B cell (primary cell): Measurements from ENCODE around the gene MTMR10. TPM values are rescaled to one million over a fixed set of nuclear protein-coding genes. Genes with fewer than 3 reads are reported as not detected.

Source experiments
- ATAC-seq: fragments of 200-7000 bp; cut with Tn5 transposase; one replicate; pipeline ENCODE4 v1.10.0; 2021; ENCODE audit warnings: low read depth, mild to moderate bottlenecking, moderate number of reproducible peaks, moderate library complexity
- CTCF ChIA-PET: fragments of 350-600 bp; sonication (Branson Sonifier 250); formaldehyde crosslinking; loops from one replicate; lab custom pipeline; 2021; ENCODE audit warnings: antibody characterized with exemption, inconsistent platforms; lab: Charles Lee
- POLR2A ChIA-PET: fragments of 350-600 bp; sonication (Branson Sonifier 250); formaldehyde crosslinking; loops from one replicate; lab custom pipeline; 2021; ENCODE audit warnings: antibody characterized with exemption; lab: Charles Lee
- DNase-seq: peaks from one replicate; pipeline ENCODE4 v3.0.0; 2013
- H2AFZ ChIP-seq: 2 replicates; pipeline ENCODE4 v1.6.1; 2012; ENCODE audit warnings: mild to moderate bottlenecking, low read depth, low read length; ENCODE audit not compliant: insufficient read depth, poor library complexity, severe bottlenecking
- H3K27ac ChIP-seq, 2 donors: 1 replicate in 1 of 2; 2 replicates in 1 of 2; pipeline ENCODE4 v1.5.1; 2012 to 2013; ENCODE audit warnings: low read length in 2 of 2, mild to moderate bottlenecking in 2 of 2, moderate library complexity in 1 of 2
- H3K27me3 ChIP-seq, 4 experiments: fragments of 200-600 bp in 1 of 4; sonication (generic) in 1 of 4; replicated peaks in 1 of 4; 1 replicate in 2 of 4; 2 replicates in 2 of 4; pipeline versions ENCODE4 v1.6.1 to v1.7.0; 2013 to 2016; ENCODE audit warnings: low read length in 3 of 4, mild to moderate bottlenecking in 2 of 4, mixed read lengths in 1 of 4, moderate library complexity in 1 of 4; ENCODE audit not compliant: insufficient read depth in 4 of 4, control insufficient read depth in 3 of 4; ENCODE audit errors: control extremely low read depth in 1 of 4
- H3K36me3 ChIP-seq, 2 experiments: replicated peaks in 1 of 2; 1 replicate in 1 of 2; 2 replicates in 1 of 2; pipeline versions ENCODE4 v1.6.1 to v1.7.1; 2013; ENCODE audit warnings: low read length in 1 of 2; ENCODE audit not compliant: insufficient read depth in 2 of 2, control insufficient read depth in 1 of 2; ENCODE audit errors: control extremely low read depth in 1 of 2, extremely low read depth in 1 of 2
- H3K4me1 ChIP-seq, 2 donors: fragments of 200-600 bp in 1 of 2; sonication (generic) in 1 of 2; 1 replicate in 1 of 2; 2 replicates in 1 of 2; pipeline versions ENCODE4 v1.5.1 to v1.6.1; 2013 to 2017; ENCODE audit warnings: low read length in 2 of 2; ENCODE audit not compliant: control insufficient read depth in 2 of 2, insufficient read depth in 2 of 2
- H3K4me2 ChIP-seq: replicated peaks from 2 replicates; pipeline ENCODE3; 2012; ENCODE audit warnings: mild to moderate bottlenecking, low read depth, low read length; ENCODE audit not compliant: poor library complexity, severe bottlenecking
- H3K4me3 ChIP-seq, 5 experiments: fragments of 200-600 bp in 1 of 5; sonication (generic) in 1 of 5; 1 replicate in 3 of 5; 2 replicates in 2 of 5; pipeline versions ENCODE4 v1.5.1 to v1.7.0; 2011 to 2016; ENCODE audit warnings: low read length in 4 of 5, mild to moderate bottlenecking in 4 of 5, low read depth in 2 of 5, control low read depth in 1 of 5, moderate library complexity in 1 of 5; ENCODE audit not compliant: insufficient read depth in 1 of 5; ENCODE audit errors: control extremely low read depth in 1 of 5, extremely low read depth in 1 of 5
- H3K79me2 ChIP-seq: fragments of 200-600 bp; sonication (generic); one replicate; pipeline ENCODE4 v1.6.0; 2016; ENCODE audit warnings: low read length; ENCODE audit not compliant: control insufficient read depth, insufficient read depth
- H3K9ac ChIP-seq: fragments of 200-600 bp; sonication (generic); 2 replicates; pipeline ENCODE4 v1.6.1; 2017; ENCODE audit warnings: mild to moderate bottlenecking, low read length, moderate library complexity
- H3K9me3 ChIP-seq, 3 donors: one replicate each; pipeline versions ENCODE4 v1.6.1 to v1.7.1; 2013; ENCODE audit warnings: low read length in 2 of 3; ENCODE audit not compliant: control insufficient read depth in 2 of 3, insufficient read depth in 1 of 3; ENCODE audit errors: control extremely low read depth in 1 of 3
- H4K20me1 ChIP-seq: 2 replicates; pipeline ENCODE4 v1.6.0; 2012; ENCODE audit warnings: mild to moderate bottlenecking, low read length; ENCODE audit not compliant: insufficient read depth, control insufficient read depth, poor library complexity, severe bottlenecking
- H3K27ac Mint-ChIP-seq: one replicate; pipeline ENCODE4 v1.8.0; 2021; ENCODE audit warnings: mixed read lengths
- H3K27me3 Mint-ChIP-seq: one replicate; pipeline ENCODE4 v1.8.0; 2021; ENCODE audit warnings: mixed read lengths
- H3K4me1 Mint-ChIP-seq: one replicate; pipeline ENCODE4 v1.8.0; 2021; ENCODE audit warnings: mixed read lengths
- H3K4me3 Mint-ChIP-seq: one replicate; pipeline ENCODE4 v1.8.0; 2021; ENCODE audit warnings: mixed read lengths
- H3K9me3 Mint-ChIP-seq: one replicate; pipeline ENCODE4 v1.8.0; 2022; ENCODE audit warnings: mixed read lengths; ENCODE audit not compliant: insufficient read depth
- CTCF ChIP-seq: fragments of 200-600 bp; IDR thresholded peaks from one replicate; pipeline ENCODE4 v1.8.0; 2022; ENCODE audit warnings: antibody characterized with exemption, mild to moderate bottlenecking
- EZH2 ChIP-seq: IDR thresholded peaks from 2 replicates; pipeline ENCODE4 v1.6.1; 2012; ENCODE audit warnings: borderline replicate concordance, low read depth, mild to moderate bottlenecking, moderate library complexity, low read length; ENCODE audit not compliant: insufficient read depth, poor library complexity, severe bottlenecking
- WGBS: methylation state at CpG from one replicate; pipeline ENCODE4 v1.1.5; 2013; ENCODE audit warnings: missing lambda C conversion rate; ENCODE audit not compliant: insufficient coverage; 5-methylcytosine and 5-hydroxymethylcytosine counted together
- intact Hi-C: fragments of 100-400 bp; cut with micrococcal nuclease; formaldehyde crosslinking; loops from one replicate; pipeline ENCODE4 v1.10.0; 2022
- polyA plus RNA-seq: library from polyadenylated mRNA; depleted of rRNA; stranded (reverse); fragments of >200 nt; gene quantifications from 2 replicates; pipeline ENCODE4 v1.2.3, GENCODE V29; 2012
- total RNA-seq, 2 donors: library from RNA; stranded (reverse); fragments of 120-200 nt in 1 of 2; gene quantifications; 1 replicate in 1 of 2; 2 replicates in 1 of 2; pipeline versions ENCODE4 v1.2.3 to v1.2.4, GENCODE V29; 2013 to 2022

Gene MTMR10
- total and polyA plus RNA-seq, 2 donors (not counting 1 experiment from before 2014, with no cell fraction given): 27.9 to 50.2 TPM

DNA sequence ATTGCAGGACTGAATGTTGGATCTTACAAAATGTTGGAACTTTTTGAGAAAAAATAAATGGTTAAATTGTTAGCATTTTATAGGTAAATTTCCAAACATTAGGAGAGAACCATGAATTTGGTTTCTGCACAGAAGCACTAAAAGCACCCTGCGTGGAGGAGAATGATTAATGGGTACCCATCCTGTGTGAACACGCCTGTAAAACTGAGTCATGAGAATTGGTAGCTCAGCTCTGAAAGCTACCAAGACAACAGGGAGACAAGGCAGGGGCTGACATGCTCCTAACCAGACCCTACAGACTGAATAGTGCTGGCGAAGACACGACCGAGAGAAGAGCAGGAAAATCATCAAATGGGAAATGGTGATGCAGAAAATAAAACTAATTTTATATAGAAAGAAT is 32.4 kb upstream of the MTMR10 start:
- Histone ChIP-seq H3K9ac (no peak overlapping the region), H2AFZ (no peak overlapping the region), H3K27me3 (no peaks in the 10 kb centered on the region), H3K79me2 (no peaks in the 10 kb centered on the region), H3K4me2 (no peak overlapping the region), H3K36me3 (no peaks in the 10 kb centered on the region), H3K4me1 (peaks cover 37 to 40% of the 10 kb centered on the region in 2 donors), H3K27ac (no peak overlapping the region), H4K20me1 (no peaks in the 10 kb centered on the region), H3K4me3 (no peak overlapping the region), H3K9me3 (peaks cover 0 to 12% (median 0%) of the 10 kb centered on the region in 3 donors)
- POLR2A ChIA-PET: no interaction called here
- intact Hi-C loops: no loop called here
- H3K27me3 Mint-ChIP-seq: no peaks in the 10 kb centered on the region
- no peak overlapping the region for H3K27ac Mint-ChIP-seq
- no CpG with 5 or more reads among the region's 5 CpGs for WGBS
- no peak for DNase-seq
- ATAC-seq: no peak
- no peaks in the 10 kb centered on the region for H3K9me3 Mint-ChIP-seq
- no peak for TF ChIP-seq CTCF
- no peak for TF ChIP-seq EZH2
- H3K4me3 Mint-ChIP-seq: no peak overlapping the region
- peaks cover 59% of the 10 kb centered on the region for H3K4me1 Mint-ChIP-seq
- CTCF ChIA-PET: interaction anchor here (1.7 kb wide), 1 partner anchor 10 kb away, joined by 7 read pairs; no protein-coding TSS in a partner anchor

DNA sequence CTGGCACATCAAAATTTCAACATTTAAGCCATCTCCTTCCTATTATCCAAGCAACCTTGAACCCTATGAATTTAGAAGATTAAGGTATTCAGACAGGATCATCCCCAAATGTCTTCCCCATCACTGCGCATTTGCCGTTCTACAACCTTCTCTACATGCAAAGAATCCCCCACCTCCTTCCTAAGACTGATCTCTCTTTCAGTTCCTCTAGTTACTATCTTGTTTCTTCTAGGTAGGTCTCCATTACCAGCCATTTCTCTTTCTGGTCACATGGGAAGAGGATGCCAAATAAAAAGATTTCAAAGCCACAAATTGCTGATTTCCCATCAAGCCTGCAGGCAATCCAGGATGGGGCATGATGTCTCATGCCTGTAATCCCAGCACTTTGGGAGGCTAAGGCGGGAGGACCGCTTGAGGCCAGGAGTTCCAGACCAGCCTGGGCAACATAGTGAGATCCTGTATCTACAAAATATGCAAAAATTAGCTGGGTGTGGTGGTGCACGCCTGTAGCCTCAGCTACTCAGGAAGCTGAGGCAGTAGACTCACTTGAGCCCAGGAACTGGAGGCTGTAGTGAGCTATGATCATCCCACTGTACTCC is 29.7 kb upstream of the MTMR10 start:
- Histone ChIP-seq H4K20me1 (no peaks in the 10 kb centered on the region), H3K27ac (peak overlapping the region in 1 of 2 donors; percentile 44), H2AFZ (peak overlapping the region; percentile 50), H3K9ac (no peak overlapping the region), H3K4me1 (peaks cover 40% of the 10 kb centered on the region in 2 donors), H3K9me3 (peaks cover 0 to 12% (median 0%) of the 10 kb centered on the region in 3 donors), H3K27me3 (no peaks in the 10 kb centered on the region), H3K36me3 (no peaks in the 10 kb centered on the region), H3K79me2 (no peaks in the 10 kb centered on the region), H3K4me3 (no peak overlapping the region), H3K4me2 (peak overlapping the region; percentile 31)
- H3K27ac Mint-ChIP-seq: peak overlapping the region; percentile 28
- DNase-seq (peak; percentile 43), ATAC-seq (peak; percentile 63)
- ChIA-PET POLR2A (no interaction called here), CTCF (interaction anchor here (0.7 kb wide), 1 partner anchor 178 kb away, joined by 3 read pairs; no protein-coding TSS in a partner anchor)
- WGBS: 100% methylated on average over 2 of the region's 5 CpGs
- H3K27me3 Mint-ChIP-seq: no peaks in the 10 kb centered on the region
- intact Hi-C loops: no loop called here
- H3K4me3 Mint-ChIP-seq: peak overlapping the region; percentile 35
- TF ChIP-seq CTCF (no peak), EZH2 (no peak)
- H3K9me3 Mint-ChIP-seq: no peaks in the 10 kb centered on the region
- H3K4me1 Mint-ChIP-seq: peaks cover 61% of the 10 kb centered on the region
